GM18499 (cell line): Measurements from ENCODE around the gene DUSP1.

Experiments used
- ATAC-seq: cut with Tn5 transposase; IDR thresholded peaks from one replicate; pipeline ENCODE4 v1.9.1; 2021; ENCODE audit warnings: moderate number of reproducible peaks; ENCODE audit not compliant: insufficient read depth, unreplicated experiment

Gene DUSP1

DNA sequence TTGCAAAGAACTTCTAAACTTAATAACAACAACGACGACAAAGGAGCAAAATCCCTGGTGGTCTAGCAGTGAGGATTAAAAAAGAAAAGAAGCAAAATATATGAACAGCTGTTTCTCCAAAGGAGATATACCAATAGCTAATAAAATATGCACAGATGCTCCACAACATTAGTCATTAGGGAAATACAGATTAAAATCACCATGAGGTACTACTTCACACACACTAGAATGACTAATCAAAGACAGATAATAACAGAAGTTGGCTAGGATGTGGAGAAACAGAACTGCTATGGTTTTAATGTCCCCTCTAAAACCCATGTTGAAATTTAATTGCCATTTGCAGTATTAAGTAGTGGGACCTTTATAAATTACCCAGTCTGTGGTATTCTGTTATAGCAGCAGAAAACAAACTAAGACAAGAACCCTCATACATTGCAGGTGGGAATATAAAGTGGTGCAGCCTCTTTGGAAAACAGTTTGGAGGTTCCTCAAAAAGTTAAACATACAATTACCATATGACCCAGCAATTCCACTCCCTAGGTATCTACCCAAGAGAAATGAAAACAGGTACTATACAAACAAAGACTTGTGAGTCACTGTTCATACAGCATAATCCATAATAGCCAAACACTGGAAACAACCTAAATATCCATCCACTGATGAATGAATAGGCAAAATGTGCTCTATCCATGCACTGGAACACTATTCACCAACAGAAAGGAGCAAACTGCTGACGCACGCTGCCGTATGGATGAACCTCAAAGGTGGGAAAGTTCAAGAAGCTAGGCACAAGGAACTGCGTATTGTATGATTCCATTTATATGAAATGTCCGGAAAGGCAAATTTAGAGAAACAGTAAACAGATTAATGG lies 11.4 kb upstream of the DUSP1 start:
- no peak for ATAC-seq

DNA sequence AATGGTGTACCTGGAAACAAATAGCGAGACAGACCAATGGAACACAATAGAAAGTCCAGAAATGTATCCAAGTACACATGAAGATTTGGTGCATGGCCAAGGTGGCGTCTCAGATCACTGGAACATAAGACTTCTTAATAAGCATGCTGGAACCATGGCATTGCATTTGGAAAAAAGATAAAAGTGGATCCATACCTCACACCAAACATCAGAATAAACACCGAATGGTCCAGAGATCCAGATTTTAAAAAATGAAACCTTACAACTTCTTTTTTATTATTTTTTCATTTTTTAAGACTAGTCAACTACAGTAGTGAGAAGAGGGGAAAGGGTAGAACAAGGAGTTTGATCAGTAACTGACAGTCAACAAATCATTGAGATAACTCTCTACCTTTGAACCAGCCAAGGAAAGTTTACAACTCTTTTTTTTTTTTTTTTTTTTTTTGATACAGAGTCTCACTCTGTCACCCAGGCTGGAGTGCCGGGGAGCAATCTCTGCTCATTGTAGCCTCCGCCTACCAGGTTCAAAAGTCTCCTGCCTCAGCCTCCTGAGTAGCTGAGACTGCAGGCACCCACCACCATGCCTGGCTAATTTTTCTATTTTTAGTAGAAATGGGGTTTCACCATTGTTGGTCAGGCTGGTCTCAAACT lies 8.8 kb upstream of the DUSP1 start:
- no peak for ATAC-seq

DNA sequence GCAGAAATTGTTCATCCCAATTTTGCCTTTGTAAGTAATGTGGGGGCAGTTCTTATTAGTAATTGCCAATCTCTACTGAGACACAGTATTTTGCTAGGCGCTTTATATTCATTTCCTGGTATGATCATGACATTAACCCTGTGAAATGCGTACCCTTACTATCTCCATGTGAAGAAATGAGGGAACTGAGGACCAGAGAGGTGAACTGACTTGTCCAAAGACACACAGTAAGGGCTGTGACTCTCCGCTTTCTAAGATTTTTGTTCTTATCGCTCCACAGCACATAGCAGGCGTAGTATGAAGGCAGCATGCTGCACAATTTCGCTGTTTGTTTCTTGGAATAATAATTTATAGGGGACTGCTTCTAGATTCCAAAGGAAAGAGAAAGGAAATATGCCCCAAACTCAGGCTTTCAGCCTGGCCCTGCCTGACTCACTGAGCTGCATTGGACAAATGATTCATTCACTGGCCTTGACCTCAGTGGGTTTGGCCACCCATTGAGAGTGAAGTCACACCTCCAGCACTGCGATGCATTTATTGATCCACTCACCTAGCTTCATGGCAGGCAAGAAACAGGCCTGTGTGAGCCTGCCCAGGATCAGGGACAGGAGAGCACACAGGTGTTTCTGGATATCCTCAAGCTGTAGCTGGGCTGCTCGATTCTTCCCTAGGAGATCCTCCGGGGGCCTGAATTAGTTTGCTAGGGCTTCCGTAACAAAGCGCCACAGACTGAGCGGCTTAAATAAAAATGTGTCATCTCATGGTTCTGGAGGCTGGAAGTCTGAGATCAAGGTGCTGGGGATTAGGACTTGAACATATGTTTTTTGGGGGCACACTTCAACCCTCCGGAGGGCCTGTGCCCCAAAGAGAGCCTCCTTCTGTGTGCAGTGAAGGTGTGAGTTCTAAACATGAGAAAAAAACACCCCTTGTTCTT lies 7.2 kb upstream of the DUSP1 start:
- ATAC-seq, result peak; percentile 2

GRCh38 chr5:172776235-172776594 lies 5.2 kb upstream of the DUSP1 start:
- ATAC-seq, result no peak

GRCh38 chr5:172775326-172776234 lies 4.6 kb upstream of the DUSP1 start:
- ATAC-seq, result no peak

DNA sequence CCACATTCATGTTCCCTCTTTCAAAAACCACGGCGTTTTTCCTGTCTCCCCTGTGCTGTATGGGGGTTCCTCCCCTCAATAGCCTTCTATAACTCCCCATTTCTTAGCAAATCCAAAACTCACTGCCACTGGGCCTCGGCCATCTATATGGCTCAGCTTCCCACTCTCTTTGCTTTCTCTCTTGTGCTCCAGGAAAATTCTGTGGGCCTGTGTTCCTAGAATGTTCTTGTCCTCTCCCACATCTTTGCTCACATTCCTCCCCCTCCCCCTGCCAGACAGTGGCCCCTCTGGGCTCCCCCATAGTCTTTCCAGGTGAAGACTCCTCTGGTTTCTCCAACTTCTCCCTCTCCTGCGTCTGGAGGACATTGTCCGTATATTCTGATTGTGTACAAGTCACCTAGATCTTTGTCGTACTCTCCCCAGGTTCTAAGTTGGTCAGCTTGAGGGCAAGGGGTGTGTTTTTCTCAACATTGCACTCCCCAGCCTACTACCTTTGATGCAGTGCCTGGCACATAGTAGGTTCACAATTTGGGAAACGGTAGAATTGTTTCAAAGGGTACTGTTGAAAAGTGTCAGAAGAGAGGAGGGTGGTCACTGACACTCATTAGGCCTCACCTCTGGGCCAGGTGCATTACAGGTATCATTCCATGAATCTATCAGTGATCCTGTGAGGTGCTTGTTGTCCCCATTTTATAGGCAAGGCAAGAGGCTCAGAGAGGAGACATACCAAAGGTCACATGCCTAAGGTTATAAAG lies 3.7 kb upstream of the DUSP1 start:
- ATAC-seq, result no peak

DNA sequence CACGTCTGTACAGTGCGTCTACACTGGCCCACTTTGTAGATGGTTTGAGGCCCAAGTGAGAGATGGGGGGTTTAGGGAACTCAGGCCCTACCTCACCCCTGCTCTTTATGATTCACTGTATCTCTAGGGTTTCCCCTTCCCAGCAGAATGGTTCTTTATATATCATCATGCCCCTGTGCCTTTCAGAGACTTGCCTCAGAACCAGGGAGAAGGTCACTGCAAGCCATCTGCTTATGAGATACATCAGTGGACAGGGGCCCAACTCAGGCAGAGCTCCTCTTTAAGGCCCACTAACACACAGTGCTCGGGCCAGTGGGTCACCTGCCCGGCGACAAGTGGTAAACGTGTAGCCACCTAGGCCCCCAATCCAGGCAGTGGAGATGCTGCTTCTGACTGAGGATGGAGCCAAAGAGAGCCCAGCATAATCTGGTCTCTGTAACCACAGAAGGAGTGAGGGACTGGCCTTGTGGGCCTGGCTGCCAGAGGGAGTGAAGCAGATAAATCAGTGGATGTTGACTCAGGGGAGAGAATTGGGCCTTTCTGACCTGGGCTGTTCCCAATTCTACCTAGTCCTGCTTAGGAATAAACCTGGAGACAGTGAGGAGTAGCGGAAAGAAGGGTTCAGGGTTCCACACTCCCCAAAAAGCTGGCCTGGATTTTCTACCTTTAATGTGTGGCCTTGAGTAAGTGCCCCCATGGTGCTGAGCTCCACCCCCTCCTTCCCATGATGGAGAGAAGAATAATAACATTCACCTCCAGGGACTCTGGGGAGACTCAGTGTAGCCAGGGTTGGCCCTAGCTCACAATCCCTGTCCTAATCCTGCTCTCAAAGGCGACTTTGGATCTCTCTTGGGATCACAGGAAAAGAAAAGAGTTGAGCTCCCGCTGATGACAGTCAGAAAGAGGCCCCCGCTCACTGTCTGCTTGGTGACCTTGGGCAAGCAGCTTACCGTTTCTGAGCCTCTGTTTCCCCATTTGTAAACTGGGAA lies 2.8 kb upstream of the DUSP1 start:
- ATAC-seq, result no peak

- ATAC-seq, result peak; percentile 25
Measured at GRCh38 chr5:172772112-172772906, 1.3 kb upstream of the DUSP1 start.

DNA sequence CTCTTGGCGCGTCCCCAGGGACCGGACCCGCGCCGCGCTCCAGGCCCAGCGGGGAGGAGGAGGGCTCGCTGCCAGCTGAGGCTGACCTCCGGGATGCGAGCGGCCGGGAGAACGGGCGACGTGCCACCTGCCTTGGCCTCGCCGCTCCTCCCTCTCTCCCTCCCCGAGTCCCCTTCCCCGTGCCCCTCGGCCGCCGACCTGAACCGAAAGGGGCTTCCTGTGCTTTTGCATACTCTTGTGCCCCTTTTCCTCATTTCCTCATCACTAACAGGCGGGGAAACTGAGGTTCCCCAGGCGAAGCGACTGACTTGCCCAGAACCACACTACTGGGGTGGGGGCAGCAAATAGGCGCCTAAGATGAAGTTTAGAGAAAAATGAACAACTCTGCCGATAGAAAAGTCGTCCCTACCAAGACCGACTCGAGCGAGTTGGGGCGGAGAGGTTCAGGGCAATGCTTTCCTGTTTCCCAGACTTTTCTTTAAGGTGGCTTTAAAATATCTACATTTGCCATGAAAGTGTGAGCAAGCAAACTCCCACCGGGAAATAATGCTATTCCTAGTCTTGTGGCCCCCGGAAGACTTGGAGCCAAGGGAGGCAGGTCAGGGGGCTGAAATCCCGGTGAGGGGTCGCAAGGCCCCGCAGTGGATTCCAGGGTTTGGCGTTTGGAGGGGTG lies 580 bp upstream of the DUSP1 start:
- ATAC-seq, result no peak

DNA sequence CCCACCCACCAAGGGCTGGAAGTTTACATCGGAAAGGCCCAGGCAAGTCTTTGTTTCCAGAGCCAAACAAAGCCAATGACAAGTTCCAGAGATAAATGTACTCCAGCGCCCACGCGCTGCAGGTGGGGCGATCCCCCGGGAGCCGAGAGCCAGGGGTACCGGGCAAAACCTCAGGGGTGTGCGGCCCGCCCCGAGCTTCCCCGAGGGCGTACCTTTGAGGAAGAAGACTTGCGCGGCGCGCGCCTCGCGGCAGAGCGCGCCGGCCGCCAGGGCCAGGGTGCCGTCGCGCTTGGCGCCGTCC lies 671 bp downstream of the DUSP1 start:
- ATAC-seq, result no peak

GRCh38 chr5:172769616-172770373 lies 1.2 kb downstream of the DUSP1 start:
- no peak for ATAC-seq

DNA sequence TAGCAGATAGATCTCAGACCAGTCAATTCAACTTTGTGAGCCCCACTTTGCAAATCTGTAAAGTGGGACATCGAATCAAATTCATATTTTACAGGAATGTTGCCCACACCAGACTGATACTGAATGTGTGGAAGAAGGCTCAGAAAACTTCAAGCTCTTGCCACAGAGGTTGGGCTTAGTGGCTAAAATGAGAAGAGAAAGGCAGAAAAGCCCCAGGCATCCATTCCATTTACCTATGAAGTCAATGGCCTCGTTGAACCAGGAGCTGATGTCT lies 1.7 kb downstream of the DUSP1 start:
- no peak for ATAC-seq

DNA sequence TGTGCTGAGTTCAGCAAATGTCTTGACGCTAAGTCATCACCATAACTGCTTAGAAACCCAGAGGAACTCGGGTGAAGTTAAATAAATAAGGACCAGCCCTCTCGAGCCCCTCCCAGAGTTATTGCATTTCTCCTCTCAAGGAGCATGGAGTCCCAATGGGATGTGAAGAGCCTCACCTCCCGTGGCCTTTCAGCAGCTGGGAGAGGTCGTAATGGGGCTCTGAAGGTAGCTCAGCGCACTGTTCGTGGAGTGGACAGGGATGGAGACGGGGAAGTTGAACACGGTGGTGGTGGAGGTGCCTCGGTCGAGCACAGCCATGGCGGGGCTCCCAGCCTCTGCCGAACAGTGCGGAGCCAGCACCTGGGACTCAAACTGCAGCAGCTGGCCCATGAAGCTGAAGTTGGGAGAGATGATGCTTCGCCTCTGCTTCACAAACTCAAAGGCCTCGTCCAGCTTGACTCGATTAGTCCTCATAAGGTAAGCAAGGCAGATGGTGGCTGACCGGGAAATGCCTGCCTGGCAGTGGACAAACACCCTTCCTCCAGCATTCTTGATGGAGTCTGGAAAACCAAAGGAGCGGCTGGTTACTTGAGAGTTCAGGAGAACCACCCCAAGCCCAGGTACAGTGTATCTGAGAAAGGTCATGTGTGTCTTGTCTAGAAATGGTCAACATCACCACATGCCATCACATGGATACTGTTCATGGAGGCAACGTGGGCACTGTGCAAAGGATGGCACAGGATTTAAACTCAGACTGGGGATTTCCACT lies 2.2 kb downstream of the DUSP1 start:
- no peak for ATAC-seq

GRCh38 chr5:172768098-172768572 lies 2.9 kb downstream of the DUSP1 start:
- ATAC-seq, result no peak

- ATAC-seq, result no peak
Measured at GRCh38 chr5:172766287-172767108, 4.5 kb downstream of the DUSP1 start.
